A549 (cell line): ENCODE results near the gene CLPSL1. TPM values are rescaled to one million over a fixed set of nuclear protein-coding genes. Genes with fewer than 3 reads are reported as not detected.

Experiments
- ATAC-seq, 2 experiments: fragments of 200-7000 bp in 1 of 2; fragments of >200 bp in 1 of 2; cut with Nextera tagmentation in 1 of 2; cut with Tn5 transposase in 1 of 2; 3 replicates each; pipeline versions ENCODE4 v1.8.0 to v1.9.1; 2018 to 2020; ENCODE audit warnings: mild to moderate bottlenecking in 1 of 2, moderate library complexity in 1 of 2
- CTCF ChIA-PET: fragments of 300-600 bp; sonication (Branson Sonifier 250); formaldehyde crosslinking; extraction: SDS; loops from one replicate; lab custom pipeline; 2021; ENCODE audit warnings: antibody characterized with exemption, inconsistent platforms; lab: Yijun Ruan, JAX
- POLR2A ChIA-PET: fragments of 350-600 bp; formaldehyde crosslinking; extraction: SDS; loops from one replicate; lab custom pipeline; 2021; ENCODE audit warnings: antibody characterized with exemption, inconsistent platforms; lab: Yijun Ruan, JAX
- DNase-seq, 2 experiments: peaks; one replicate each; pipeline versions ENCODE4 v3.0.0 to v3.0.0-alpha.2; 2011 to 2016; ENCODE audit warnings: low read depth in 1 of 2, low spot score in 1 of 2
- FAIRE-seq: peaks from 2 replicates; lab custom pipeline; 2011; peaks lifted over from hg19 to GRCh38; lab: Jason Lieb, UNC
- H3K27ac ChIP-seq, 2 experiments: fragments of >200 bp; sonication (Bioruptor Twin); formaldehyde crosslinking; 3 replicates each; pipeline ENCODE4 v1.5.1; 2016 to 2017
- H3K4me1 ChIP-seq: fragments of >200 bp; sonication (Bioruptor Twin); formaldehyde crosslinking; 3 replicates; pipeline ENCODE4 v1.6.1; 2016
- H3K4me2 ChIP-seq: fragments of >200 bp; sonication (Bioruptor Twin); formaldehyde crosslinking; 3 replicates; pipeline ENCODE4 v1.6.1; 2016
- H3K4me3 ChIP-seq: fragments of >200 bp; sonication (Bioruptor Twin); formaldehyde crosslinking; 3 replicates; pipeline ENCODE4 v1.5.1; 2016
- H3K9me3 ChIP-seq: fragments of >200 bp; sonication (Bioruptor Twin); formaldehyde crosslinking; 3 replicates; pipeline ENCODE4 v1.6.1; 2016
- BHLHE40 ChIP-seq: IDR thresholded peaks from 2 replicates; pipeline ENCODE4 v1.6.1; 2012; ENCODE audit warnings: low read depth, low read length, inconsistent platforms
- CBX8 ChIP-seq: fragments of 200-600 bp; sonication (generic); IDR thresholded peaks from 2 replicates; pipeline ENCODE4 v1.6.1; 2016
- CEBPB ChIP-seq, 2 experiments: fragments of >200 bp in 1 of 2; sonication (Bioruptor Twin) in 1 of 2; formaldehyde crosslinking in 1 of 2; IDR thresholded peaks; 2 replicates each; pipeline ENCODE4 v1.6.1; 2012 to 2016
- CHD2 ChIP-seq: fragments of 150-350 bp; IDR thresholded peaks from 2 replicates; pipeline ENCODE4 v1.6.1; 2014; ENCODE audit warnings: low read length; ENCODE audit not compliant: partially characterized antibody
- CHD4 ChIP-seq: fragments of 200-600 bp; sonication (generic); IDR thresholded peaks from 2 replicates; pipeline ENCODE4 v1.6.1; 2016; ENCODE audit warnings: antibody characterized with exemption, mild to moderate bottlenecking, borderline replicate concordance
- CTCF ChIP-seq: fragments of >200 bp; sonication (Bioruptor Twin); formaldehyde crosslinking; IDR thresholded peaks from 3 replicates; pipeline ENCODE4 v1.5.1; 2016
- EHMT2 ChIP-seq: fragments of 200-600 bp; sonication (generic); IDR thresholded peaks from 2 replicates; pipeline ENCODE4 v1.6.1; 2016; ENCODE audit warnings: antibody characterized with exemption, low read depth, mild to moderate bottlenecking, moderate library complexity
- ELK1 ChIP-seq: fragments of 150-350 bp; IDR thresholded peaks from 2 replicates; pipeline ENCODE4 v1.6.1; 2014; ENCODE audit warnings: low read depth, mild to moderate bottlenecking, low read length
- EP300 ChIP-seq, 2 experiments: fragments of >200 bp; sonication (Bioruptor Twin); formaldehyde crosslinking; IDR thresholded peaks; 2 replicates in 1 of 2; 3 replicates in 1 of 2; pipeline ENCODE4 v1.6.1; 2016 to 2017
- ESRRA ChIP-seq: fragments of 150-350 bp; IDR thresholded peaks from 2 replicates; pipeline ENCODE4 v1.6.1; 2014; ENCODE audit warnings: mild to moderate bottlenecking, low read length, borderline replicate concordance
- FOSB ChIP-seq: fragments of 250-450 bp; sonication (Bioruptor Pico); IDR thresholded peaks from 2 replicates; pipeline ENCODE4 v1.5.0; 2020; ENCODE audit warnings: mild to moderate bottlenecking, moderate library complexity
- JUN ChIP-seq, 2 experiments: fragments of >200 bp; sonication (Bioruptor Twin); formaldehyde crosslinking; IDR thresholded peaks; 2 replicates in 1 of 2; 3 replicates in 1 of 2; pipeline ENCODE4 v1.6.1; 2016 to 2017
- JUNB ChIP-seq: fragments of >200 bp; sonication (Bioruptor Twin); formaldehyde crosslinking; IDR thresholded peaks from 2 replicates; pipeline ENCODE4 v1.6.1; 2016
- MAFK ChIP-seq: fragments of 450-650 bp; IDR thresholded peaks from 2 replicates; pipeline ENCODE4 v1.6.1; 2014; ENCODE audit not compliant: partially characterized antibody
- MAZ ChIP-seq: fragments of 150-350 bp; IDR thresholded peaks from 2 replicates; pipeline ENCODE4 v1.6.1; 2014; ENCODE audit warnings: antibody characterized with exemption, low read depth, low read length, borderline replicate concordance
- NR3C1 ChIP-seq: fragments of >200 bp; sonication (Bioruptor Twin); formaldehyde crosslinking; IDR thresholded peaks from 3 replicates; pipeline ENCODE4 v1.6.1; 2017
- POLR2A ChIP-seq: IDR thresholded peaks from 2 replicates; pipeline ENCODE4 v1.6.1; 2012; ENCODE audit warnings: mild to moderate bottlenecking, low read length
- RCOR1 ChIP-seq: fragments of 150-350 bp; IDR thresholded peaks from 2 replicates; pipeline ENCODE4 v1.6.1; 2014; ENCODE audit warnings: antibody characterized with exemption, low read length, low read depth
- RFX5 ChIP-seq: fragments of 450-650 bp; IDR thresholded peaks from 2 replicates; pipeline ENCODE4 v1.7.1; 2014; ENCODE audit warnings: antibody characterized with exemption, mild to moderate bottlenecking, moderate library complexity
- RNF2 ChIP-seq: fragments of 200-600 bp; sonication (generic); IDR thresholded peaks from 2 replicates; pipeline ENCODE4 v1.6.1; 2016; ENCODE audit warnings: low read depth, mild to moderate bottlenecking, antibody characterized with exemption, moderate library complexity, borderline replicate concordance
- TFCP2L1 ChIP-seq: fragments of 250-450 bp; sonication (Bioruptor Pico); IDR thresholded peaks from 2 replicates; pipeline ENCODE4 v1.5.0; 2021; ENCODE audit warnings: mild to moderate bottlenecking
- TP53 ChIP-seq: fragments of 250-450 bp; sonication (Bioruptor Pico); IDR thresholded peaks from 2 replicates; pipeline ENCODE4 v1.5.0; 2021; ENCODE audit warnings: mild to moderate bottlenecking, moderate library complexity
- ZNF302 ChIP-seq: fragments of 250-450 bp; sonication (Bioruptor Pico); IDR thresholded peaks from 2 replicates; pipeline ENCODE4 v1.9.0; 2021; ENCODE audit warnings: inconsistent platforms, mild to moderate bottlenecking, moderate library complexity
- ZSCAN20 ChIP-seq: fragments of 250-450 bp; sonication (Bioruptor Pico); IDR thresholded peaks from 2 replicates; pipeline ENCODE4 v1.8.0; 2022; ENCODE audit warnings: mild to moderate bottlenecking, moderate library complexity
- WGBS: methylation state at CpG from one replicate; pipeline ENCODE4 v1.1.6; 2017; ENCODE audit errors: missing lambda C conversion rate; 5-methylcytosine and 5-hydroxymethylcytosine counted together
- polyA plus RNA-seq, 4 experiments: library from polyadenylated mRNA; depleted of rRNA in 3 of 4; stranded (reverse); fragments of >200 nt; fragmentation: RNase III in 1 of 4; extraction: RNeasy Plus Mini Kit Qiagen cat#74134 plus additional on column Dnase treatment in 1 of 4; gene quantifications; 2 replicates in 3 of 4; 3 replicates in 1 of 4; pipeline ENCODE4 v1.2.3, GENCODE V29; 2011 to 2017
- TF ChIP-seq, protein P1 (sequence below): fragments of 250-450 bp; sonication (Bioruptor Pico); IDR thresholded peaks from 2 replicates; pipeline ENCODE4 v1.5.0; 2021; ENCODE audit warnings: mild to moderate bottlenecking, moderate library complexity, borderline replicate concordance
- TF ChIP-seq, protein P2 (sequence below): IDR thresholded peaks from 2 replicates; pipeline ENCODE4 v1.6.1; 2012
- TF ChIP-seq, protein P3 (sequence below): IDR thresholded peaks from 2 replicates; pipeline ENCODE4 v1.6.1; 2012

Gene CLPSL1
- polyA plus RNA-seq, 2 of the 4 experiments (the other 2 are of a cell fraction) = not detected

- no peak for TF ChIP-seq ELK1
- TF ChIP-seq RNF2 = no peak
- no peak for TF ChIP-seq CHD4
- no peak for TF ChIP-seq ZNF302 (CRISPR knock-in tag)
- TF ChIP-seq EHMT2 = no peak
- no peak for TF ChIP-seq ZSCAN20 (CRISPR knock-in tag)
- no peak for TF ChIP-seq RFX5
- TF ChIP-seq CBX8 = no peak
These were observed 2.4 kb upstream of the CLPSL1 start (continued) for GRCh38 chr6:35778437-35778836.

DNA sequence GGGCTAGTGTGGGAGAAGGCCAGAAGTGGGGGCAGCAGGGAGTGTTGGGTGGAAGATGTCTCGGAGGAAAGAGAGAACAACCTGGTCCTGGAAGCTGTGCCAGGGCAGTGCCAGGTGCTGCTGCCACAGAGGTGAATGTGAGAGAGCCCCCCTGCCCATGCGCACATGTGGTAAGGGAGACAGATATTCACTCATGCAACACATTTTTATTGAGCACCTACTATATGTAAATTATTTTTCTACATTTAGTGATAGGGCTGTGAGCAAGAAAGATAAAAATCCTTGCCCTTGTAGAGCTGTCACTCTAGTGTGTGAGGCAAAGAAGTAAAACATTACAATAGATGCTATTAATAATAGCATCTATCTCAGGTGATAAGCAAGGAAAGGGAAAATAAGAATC is 471 bp downstream of the CLPSL1 start:
- CTCF ChIA-PET = no interaction called here

GRCh38 chr6:35782424-35782823 is 1.6 kb downstream of the CLPSL1 start:
- Histone ChIP-seq H3K4me2 (no peak overlapping the region), H3K9me3 (no peaks in the 10 kb centered on the region), H3K4me3 (no peak overlapping the region), H3K4me1 (no peaks in the 10 kb centered on the region; the same call in 2 of the 3 replicates), H3K27ac (no peak overlapping the region; a peak in 1 of 6 replicates)
- 42% methylated on average over 3 of the region's 3 CpGs for WGBS
- FAIRE-seq = no peak
- no peak for DNase-seq
- POLR2A ChIA-PET = no interaction called here
- CTCF ChIA-PET = interaction anchor here (1.1 kb wide), 1 partner anchor 46 kb away, joined by 3 read pairs; no protein-coding TSS in a partner anchor
- ATAC-seq = no peak
- no peak for TF ChIP-seq NR3C1
- TF ChIP-seq JUNB = no peak
- no peak for TF ChIP-seq FOSB (CRISPR knock-in tag)
- no peak for TF ChIP-seq JUN (IDR thresholded peaks at IDR 0.05)
- no peak for TF ChIP-seq POLR2A
- no peak for TF ChIP-seq CEBPB (IDR thresholded peaks at IDR 0.05)
- TF ChIP-seq, protein P1, sequence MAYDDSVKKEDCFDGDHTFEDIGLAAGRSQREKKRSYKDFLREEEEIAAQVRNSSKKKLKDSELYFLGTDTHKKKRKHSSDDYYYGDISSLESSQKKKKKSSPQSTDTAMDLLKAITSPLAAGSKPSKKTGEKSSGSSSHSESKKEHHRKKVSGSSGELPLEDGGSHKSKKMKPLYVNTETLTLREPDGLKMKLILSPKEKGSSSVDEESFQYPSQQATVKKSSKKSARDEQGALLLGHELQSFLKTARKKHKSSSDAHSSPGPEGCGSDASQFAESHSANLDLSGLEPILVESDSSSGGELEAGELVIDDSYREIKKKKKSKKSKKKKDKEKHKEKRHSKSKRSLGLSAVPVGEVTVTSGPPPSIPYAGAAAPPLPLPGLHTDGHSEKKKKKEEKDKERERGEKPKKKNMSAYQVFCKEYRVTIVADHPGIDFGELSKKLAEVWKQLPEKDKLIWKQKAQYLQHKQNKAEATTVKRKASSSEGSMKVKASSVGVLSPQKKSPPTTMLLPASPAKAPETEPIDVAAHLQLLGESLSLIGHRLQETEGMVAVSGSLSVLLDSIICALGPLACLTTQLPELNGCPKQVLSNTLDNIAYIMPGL (CRISPR knock-in tag) = no peak
- no peak for TF ChIP-seq CHD4
- TF ChIP-seq RCOR1 = no peak
- TF ChIP-seq, protein P2, sequence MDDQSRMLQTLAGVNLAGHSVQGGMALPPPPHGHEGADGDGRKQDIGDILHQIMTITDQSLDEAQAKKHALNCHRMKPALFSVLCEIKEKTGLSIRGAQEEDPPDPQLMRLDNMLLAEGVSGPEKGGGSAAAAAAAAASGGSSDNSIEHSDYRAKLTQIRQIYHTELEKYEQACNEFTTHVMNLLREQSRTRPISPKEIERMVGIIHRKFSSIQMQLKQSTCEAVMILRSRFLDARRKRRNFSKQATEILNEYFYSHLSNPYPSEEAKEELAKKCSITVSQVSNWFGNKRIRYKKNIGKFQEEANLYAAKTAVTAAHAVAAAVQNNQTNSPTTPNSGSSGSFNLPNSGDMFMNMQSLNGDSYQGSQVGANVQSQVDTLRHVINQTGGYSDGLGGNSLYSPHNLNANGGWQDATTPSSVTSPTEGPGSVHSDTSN = no peak
- no peak for TF ChIP-seq CHD2
- TF ChIP-seq, protein P3, sequence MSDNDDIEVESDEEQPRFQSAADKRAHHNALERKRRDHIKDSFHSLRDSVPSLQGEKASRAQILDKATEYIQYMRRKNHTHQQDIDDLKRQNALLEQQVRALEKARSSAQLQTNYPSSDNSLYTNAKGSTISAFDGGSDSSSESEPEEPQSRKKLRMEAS = no peak
- TF ChIP-seq MAFK = no peak
- TF ChIP-seq BHLHE40 = no peak
- TF ChIP-seq MAZ = no peak
- no peak for TF ChIP-seq ZNF302 (CRISPR knock-in tag)
- TF ChIP-seq EP300 (IDR thresholded peaks at IDR 0.05) = no peak

More for the DNA sequence above, 471 bp downstream of the CLPSL1 start:
- no peak for TF ChIP-seq CTCF
- TF ChIP-seq TP53 (CRISPR knock-in tag) = no peak
- no peak for TF ChIP-seq TFCP2L1
- no peak for TF ChIP-seq ESRRA
- TF ChIP-seq, protein P3 = no peak
- Histone ChIP-seq H3K4me1 (no peaks in the 10 kb centered on the region; the same call in 2 of the 3 replicates), H3K4me3 (no peak overlapping the region), H3K4me2 (no peak overlapping the region), H3K27ac (no peak overlapping the region), H3K9me3 (no peaks in the 10 kb centered on the region)
- ATAC-seq = no peak
- FAIRE-seq = no peak
- no peak for DNase-seq
- 93% methylated on average over 2 of the region's 2 CpGs for WGBS
- POLR2A ChIA-PET = no interaction called here
